ENCODE results near the gene GPR132. TPM values are rescaled to one million over a fixed set of nuclear protein-coding genes. Genes with fewer than 3 reads are reported as not detected.

The GPR132 gene
- total and polyA plus RNA-seq, 10 donors = 5.0 to 33.7 (median 21.5) TPM

- Histone ChIP-seq H3K27ac (no peak overlapping the region), H3K36me3 (no peaks in the 10 kb centered on the region), H3K9me3 (no peaks in the 10 kb centered on the region), H3K4me3 (no peak overlapping the region), H3K27me3 (replicated peaks in 1 of 7) (peaks cover 0 to 3% (median 0%) of the 10 kb centered on the region in 7 donors), H3K4me1 (peaks cover 18 to 29% (median 26%) of the 10 kb centered on the region in 6 donors)
- DNase-seq = no peak
- TF ChIP-seq POLR2AphosphoS5 (IDR thresholded peaks at IDR 0.05) (no peak), POLR2A (IDR thresholded peaks at IDR 0.05) (no peak), CTCF (IDR thresholded peaks at IDR 0.05 in 8 of 11, conservative IDR thresholded peaks at IDR 0.05 in 3 of 11) (no peak)
- intact Hi-C loops (cut with DNase I; ENCODE audit: low total_unique reads) = no loop called here
- 87 to 91% (median 90%) methylated on average over 17 of the region's 17 CpGs for WGBS, 5 donors
These were observed 14.9 kb upstream of the GPR132 start for GRCh38 chr14:105080161-105080560.

- Histone ChIP-seq H3K9me3 (no peaks in the 10 kb centered on the region), H3K4me3 (no peak overlapping the region), H3K4me1 (peaks cover 21 to 41% (median 30%) of the 10 kb centered on the region in 6 donors), H3K27me3 (replicated peaks in 1 of 7) (peaks cover 0 to 6% (median 0%) of the 10 kb centered on the region in 7 donors), H3K36me3 (no peaks in the 10 kb centered on the region), H3K27ac (no peak overlapping the region)
- WGBS, 5 donors = 91 to 96% (median 95%) methylated on average over 1 of the region's 1 CpG
- no peak for DNase-seq
- TF ChIP-seq POLR2AphosphoS5 (IDR thresholded peaks at IDR 0.05) = no peak
- TF ChIP-seq POLR2A (IDR thresholded peaks at IDR 0.05) = no peak
- TF ChIP-seq CTCF (IDR thresholded peaks at IDR 0.05 in 8 of 11, conservative IDR thresholded peaks at IDR 0.05 in 3 of 11) = no peak
- intact Hi-C loops (cut with DNase I; ENCODE audit: low total_unique reads) = no loop called here
These were observed 13.1 kb upstream of the GPR132 start for GRCh38 chr14:105078294-105078693.

- H3K9me3 ChIP-seq = no peaks in the 10 kb centered on the region
- peaks cover 21 to 41% (median 30%) of the 10 kb centered on the region in 6 donors for H3K4me1 ChIP-seq
- no peaks in the 10 kb centered on the region for H3K36me3 ChIP-seq
- no peak overlapping the region for H3K4me3 ChIP-seq
- peak; percentile 74 for DNase-seq
- TF ChIP-seq POLR2AphosphoS5 (IDR thresholded peaks at IDR 0.05) = no peak
- no peak for TF ChIP-seq POLR2A (IDR thresholded peaks at IDR 0.05)
- no peak for TF ChIP-seq CTCF (IDR thresholded peaks at IDR 0.05 in 8 of 11, conservative IDR thresholded peaks at IDR 0.05 in 3 of 11)
- H3K27me3 ChIP-seq (replicated peaks in 1 of 7) = peaks cover 0 to 6% (median 0%) of the 10 kb centered on the region in 7 donors
- intact Hi-C loops (cut with DNase I; ENCODE audit: low total_unique reads) = no loop called here
- H3K27ac ChIP-seq = peak overlapping the region in 1 of 8 donors; percentile 69
- 78 to 90% (median 84%) methylated on average over 3 to 8 of the region's 8 CpGs for WGBS, 5 donors
These were observed 12.4 kb upstream of the GPR132 start for GRCh38 chr14:105077649-105077995.

- DNase-seq = peak; percentile 84
- 45 to 56% (median 50%) methylated on average over 15 to 18 of the region's 18 CpGs for WGBS, 5 donors
- peak; percentile 4 to 40 (median 36) for TF ChIP-seq POLR2AphosphoS5 (IDR thresholded peaks at IDR 0.05)
- TF ChIP-seq CTCF (IDR thresholded peaks at IDR 0.05 in 8 of 11, conservative IDR thresholded peaks at IDR 0.05 in 3 of 11) = no peak
- Histone ChIP-seq H3K4me3 (peak overlapping the region in 1 of 8 donors; percentile 18), H3K36me3 (no peaks in the 10 kb centered on the region), H3K27ac (peak overlapping the region in 3 of 8 donors; percentile 43 to 69 (median 47)), H3K27me3 (replicated peaks in 1 of 7) (peaks cover 0 to 6% (median 0%) of the 10 kb centered on the region in 7 donors), H3K9me3 (no peaks in the 10 kb centered on the region), H3K4me1 (peaks cover 21 to 41% (median 30%) of the 10 kb centered on the region in 6 donors)
- intact Hi-C loops (cut with DNase I; ENCODE audit: low total_unique reads) = no loop called here
These were observed 11.8 kb upstream of the GPR132 start for GRCh38 chr14:105076805-105077648.
